Smooth muscle cell (in vitro differentiated cells): ENCODE measurements around the gene OR2T11. TPM values are rescaled to one million over a fixed set of nuclear protein-coding genes. Genes with fewer than 3 reads are reported as not detected.

ENCODE experiments used
- DNase-seq: peaks from one replicate; lab custom pipeline; 2025; ENCODE audit not compliant: unreplicated experiment; lab: John Stamatoyannopoulos, UW
- H2AFZ ChIP-seq: fragments of 200-600 bp; sonication (generic); 2 replicates; pipeline ENCODE4 v1.6.0; 2016; ENCODE audit warnings: antibody characterized with exemption, low read depth, mild to moderate bottlenecking
- H3F3A ChIP-seq: fragments of 200-600 bp; sonication (generic); 2 replicates; pipeline ENCODE4 v1.6.0; 2017; ENCODE audit warnings: antibody characterized with exemption, low read depth
- H3K27ac ChIP-seq: fragments of 200-600 bp; sonication (generic); 2 replicates; pipeline ENCODE4 v1.5.1; 2016; ENCODE audit warnings: low read depth, mild to moderate bottlenecking
- H3K27me3 ChIP-seq: fragments of 200-600 bp; sonication (generic); 2 replicates; pipeline ENCODE4 v1.6.1; 2016; ENCODE audit warnings: low read depth, mild to moderate bottlenecking
- H3K36me3 ChIP-seq: fragments of 200-600 bp; sonication (generic); 2 replicates; pipeline ENCODE4 v1.5.1; 2016; ENCODE audit warnings: low read depth
- H3K4me1 ChIP-seq: fragments of 200-600 bp; sonication (generic); 2 replicates; pipeline ENCODE4 v1.5.1; 2016; ENCODE audit warnings: low read depth
- H3K4me2 ChIP-seq: fragments of 200-600 bp; sonication (generic); 2 replicates; pipeline ENCODE4 v1.6.0; 2016; ENCODE audit warnings: mild to moderate bottlenecking
- H3K4me3 ChIP-seq: fragments of 200-600 bp; sonication (generic); 2 replicates; pipeline ENCODE4 v1.5.1; 2016; ENCODE audit warnings: mild to moderate bottlenecking
- H3K79me2 ChIP-seq: fragments of 200-600 bp; sonication (generic); 2 replicates; pipeline ENCODE4 v1.6.0; 2016; ENCODE audit warnings: low read depth, mild to moderate bottlenecking
- H3K9ac ChIP-seq: fragments of 200-600 bp; sonication (generic); 2 replicates; pipeline ENCODE4 v1.6.0; 2016; ENCODE audit warnings: low read depth
- H3K9me3 ChIP-seq: fragments of 200-600 bp; sonication (generic); replicated peaks from 2 replicates; pipeline ENCODE4 v1.5.1; 2016; ENCODE audit warnings: low read depth
- H4K20me1 ChIP-seq: fragments of 200-600 bp; sonication (generic); 2 replicates; pipeline ENCODE4 v1.6.0; 2016; ENCODE audit warnings: low read depth
- WGBS: methylation state at CpG from one replicate; pipeline ENCODE4 v1.1.7; 2016; ENCODE audit warnings: low lambda C conversion rate; 5-methylcytosine and 5-hydroxymethylcytosine counted together
- polyA plus RNA-seq: library from polyadenylated mRNA; unstranded; fragments of >200 nt; fragmentation: Nextera tagmentation; extraction: Ambion mirVana; gene quantifications from 2 replicates; pipeline ENCODE4 v1.2.1, GENCODE V29; 2016
- total RNA-seq: library from RNA; depleted of rRNA; stranded (reverse); fragments of >200 nt; gene quantifications from 2 replicates; pipeline ENCODE4 v1.2.3, GENCODE V29; 2014
- TF ChIP-seq, protein P1 (sequence below): fragments of 200-600 bp; sonication (generic); IDR thresholded peaks from 2 replicates; pipeline ENCODE4 v1.5.1; 2017; ENCODE audit warnings: borderline replicate concordance, mild to moderate bottlenecking, antibody characterized with exemption; ENCODE audit not compliant: insufficient read depth, poor library complexity, severe bottlenecking

Gene OR2T11
- total and polyA plus RNA-seq, 2 experiments from 2014 or later: not detected

- Histone ChIP-seq H3K4me3 (no peak overlapping the region), H3K36me3 (no peaks in the 10 kb centered on the region), H3F3A (no peaks in the 10 kb centered on the region), H3K27ac (no peak overlapping the region), H3K4me2 (no peak overlapping the region), H3K9me3 (peaks cover 21% of the 10 kb centered on the region), H3K27me3 (no peaks in the 10 kb centered on the region), H2AFZ (no peak overlapping the region), H3K4me1 (no peaks in the 10 kb centered on the region), H3K79me2 (no peaks in the 10 kb centered on the region), H4K20me1 (no peaks in the 10 kb centered on the region), H3K9ac (no peak overlapping the region)
- TF ChIP-seq, protein P1, sequence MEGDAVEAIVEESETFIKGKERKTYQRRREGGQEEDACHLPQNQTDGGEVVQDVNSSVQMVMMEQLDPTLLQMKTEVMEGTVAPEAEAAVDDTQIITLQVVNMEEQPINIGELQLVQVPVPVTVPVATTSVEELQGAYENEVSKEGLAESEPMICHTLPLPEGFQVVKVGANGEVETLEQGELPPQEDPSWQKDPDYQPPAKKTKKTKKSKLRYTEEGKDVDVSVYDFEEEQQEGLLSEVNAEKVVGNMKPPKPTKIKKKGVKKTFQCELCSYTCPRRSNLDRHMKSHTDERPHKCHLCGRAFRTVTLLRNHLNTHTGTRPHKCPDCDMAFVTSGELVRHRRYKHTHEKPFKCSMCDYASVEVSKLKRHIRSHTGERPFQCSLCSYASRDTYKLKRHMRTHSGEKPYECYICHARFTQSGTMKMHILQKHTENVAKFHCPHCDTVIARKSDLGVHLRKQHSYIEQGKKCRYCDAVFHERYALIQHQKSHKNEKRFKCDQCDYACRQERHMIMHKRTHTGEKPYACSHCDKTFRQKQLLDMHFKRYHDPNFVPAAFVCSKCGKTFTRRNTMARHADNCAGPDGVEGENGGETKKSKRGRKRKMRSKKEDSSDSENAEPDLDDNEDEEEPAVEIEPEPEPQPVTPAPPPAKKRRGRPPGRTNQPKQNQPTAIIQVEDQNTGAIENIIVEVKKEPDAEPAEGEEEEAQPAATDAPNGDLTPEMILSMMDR: no peak
- no peak for DNase-seq
- 54% methylated on average over 1 of the region's 1 CpG for WGBS
Observed at GRCh38 chr1:248592655-248593054, 42.2 kb downstream of the OR2T11 start.

DNA sequence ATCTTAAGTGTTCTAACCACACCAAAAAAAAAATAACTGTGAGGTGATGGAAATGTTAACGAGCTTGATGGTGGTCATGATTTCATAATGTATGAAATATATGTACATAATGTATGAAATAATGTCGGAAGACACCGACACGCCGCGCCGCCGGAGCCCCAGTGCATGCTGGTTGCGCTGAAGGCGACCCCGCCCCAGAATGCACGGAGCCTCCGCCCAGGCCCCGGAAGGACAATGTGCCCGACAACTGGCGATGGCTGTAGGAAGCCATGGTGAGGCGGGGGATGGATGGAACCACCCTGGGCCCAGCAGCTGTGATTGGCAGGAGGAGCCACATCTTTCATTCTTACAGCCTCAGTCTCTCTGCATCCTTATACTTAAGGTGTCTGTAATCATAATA, 44.8 kb downstream of the OR2T11 start:
- DNase-seq: no peak
- H3K27me3 ChIP-seq: no peaks in the 10 kb centered on the region
- H3K79me2 ChIP-seq: no peaks in the 10 kb centered on the region
- no peaks in the 10 kb centered on the region for H3K4me1 ChIP-seq
- 86% methylated on average over 17 of the region's 17 CpGs for WGBS
- TF ChIP-seq, protein P1: no peak
- H3K9ac ChIP-seq: no peak overlapping the region
- no peak overlapping the region for H3K27ac ChIP-seq
- H2AFZ ChIP-seq: no peak overlapping the region
- H3K9me3 ChIP-seq: peaks cover 17% of the 10 kb centered on the region
- H3K4me3 ChIP-seq: no peak overlapping the region
- no peaks in the 10 kb centered on the region for H3F3A ChIP-seq
- no peak overlapping the region for H3K4me2 ChIP-seq
- H4K20me1 ChIP-seq: no peaks in the 10 kb centered on the region
- no peaks in the 10 kb centered on the region for H3K36me3 ChIP-seq

- no peaks in the 10 kb centered on the region for H3K79me2 ChIP-seq
- H3K9me3 ChIP-seq: peaks cover 17% of the 10 kb centered on the region
- 76% methylated on average over 3 of the region's 3 CpGs for WGBS
- H2AFZ ChIP-seq: no peak overlapping the region
- no peaks in the 10 kb centered on the region for H3F3A ChIP-seq
- no peak overlapping the region for H3K4me3 ChIP-seq
- H4K20me1 ChIP-seq: no peaks in the 10 kb centered on the region
- H3K27ac ChIP-seq: no peak overlapping the region
- H3K4me2 ChIP-seq: no peak overlapping the region
- H3K27me3 ChIP-seq: no peaks in the 10 kb centered on the region
- DNase-seq: no peak
- TF ChIP-seq, protein P1: no peak
- no peak overlapping the region for H3K9ac ChIP-seq
- H3K4me1 ChIP-seq: no peaks in the 10 kb centered on the region
- no peaks in the 10 kb centered on the region for H3K36me3 ChIP-seq
Observed at GRCh38 chr1:248589334-248589733, 45.6 kb downstream of the OR2T11 start.

DNA sequence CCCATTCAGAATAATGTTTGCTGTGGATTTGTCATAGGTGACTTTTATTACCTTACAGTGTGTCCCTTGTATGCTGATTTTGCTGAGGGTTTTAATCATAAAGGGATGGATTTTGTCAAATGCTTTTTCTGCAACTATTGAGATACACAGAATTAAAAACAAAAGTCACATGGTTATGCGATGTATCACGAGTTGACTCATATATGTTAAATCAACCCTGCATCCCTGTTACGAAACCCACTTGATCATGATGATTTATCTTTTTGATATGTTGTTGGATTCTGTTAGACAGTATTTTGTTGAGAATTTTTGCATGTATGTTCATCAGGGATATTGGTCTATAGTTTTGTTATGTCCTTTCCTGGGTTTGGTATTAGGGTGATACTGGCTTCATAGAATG, 49.6 kb downstream of the OR2T11 start:
- Histone ChIP-seq H3K4me1 (no peaks in the 10 kb centered on the region), H3K4me2 (no peak overlapping the region), H3K27ac (no peak overlapping the region), H2AFZ (no peak overlapping the region), H3F3A (no peaks in the 10 kb centered on the region), H4K20me1 (no peaks in the 10 kb centered on the region), H3K79me2 (no peaks in the 10 kb centered on the region), H3K36me3 (no peaks in the 10 kb centered on the region), H3K9me3 (peaks cover 17% of the 10 kb centered on the region), H3K4me3 (no peak overlapping the region), H3K27me3 (no peaks in the 10 kb centered on the region), H3K9ac (no peak overlapping the region)
- WGBS: 78% methylated on average over 3 of the region's 3 CpGs
- DNase-seq: no peak
- TF ChIP-seq, protein P1: no peak
